NCI-H146 (cell line): ENCODE measurements around the gene VAMP2.

Source experiments
- DNase-seq: peaks from one replicate; lab custom pipeline; 2025; lab: John Stamatoyannopoulos, UW

Gene VAMP2

GRCh38 chr17:8155231-8155995 is 7.3 kb downstream of the VAMP2 start:
- DNase-seq = no peak

DNA sequence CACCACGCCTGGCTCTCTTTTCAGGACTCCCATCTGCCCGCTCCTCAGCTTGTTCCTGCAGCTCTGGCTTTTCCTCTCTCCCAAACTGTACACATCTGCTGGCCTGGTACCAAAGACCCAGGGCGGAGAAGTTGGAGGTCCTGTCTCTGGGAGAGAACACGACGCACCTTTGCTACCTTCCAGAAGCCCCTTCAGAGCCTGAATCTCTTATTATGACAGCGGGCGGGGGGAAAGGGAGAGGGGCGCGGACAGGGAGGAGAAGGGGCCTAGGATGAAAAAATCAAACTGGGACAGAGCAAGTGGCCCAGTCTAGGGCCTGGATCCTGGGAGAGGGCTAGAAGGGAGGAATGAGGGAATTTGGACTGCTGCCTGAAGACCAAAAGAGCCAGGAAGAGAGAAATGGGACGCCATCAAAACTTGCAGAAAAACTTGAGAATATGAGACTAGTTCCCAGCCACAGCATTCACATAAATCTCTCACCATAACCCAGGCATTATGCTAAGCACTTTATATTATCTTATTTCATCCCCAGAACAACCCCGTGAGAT is 8.1 kb downstream of the VAMP2 start:
- DNase-seq = no peak

DNA sequence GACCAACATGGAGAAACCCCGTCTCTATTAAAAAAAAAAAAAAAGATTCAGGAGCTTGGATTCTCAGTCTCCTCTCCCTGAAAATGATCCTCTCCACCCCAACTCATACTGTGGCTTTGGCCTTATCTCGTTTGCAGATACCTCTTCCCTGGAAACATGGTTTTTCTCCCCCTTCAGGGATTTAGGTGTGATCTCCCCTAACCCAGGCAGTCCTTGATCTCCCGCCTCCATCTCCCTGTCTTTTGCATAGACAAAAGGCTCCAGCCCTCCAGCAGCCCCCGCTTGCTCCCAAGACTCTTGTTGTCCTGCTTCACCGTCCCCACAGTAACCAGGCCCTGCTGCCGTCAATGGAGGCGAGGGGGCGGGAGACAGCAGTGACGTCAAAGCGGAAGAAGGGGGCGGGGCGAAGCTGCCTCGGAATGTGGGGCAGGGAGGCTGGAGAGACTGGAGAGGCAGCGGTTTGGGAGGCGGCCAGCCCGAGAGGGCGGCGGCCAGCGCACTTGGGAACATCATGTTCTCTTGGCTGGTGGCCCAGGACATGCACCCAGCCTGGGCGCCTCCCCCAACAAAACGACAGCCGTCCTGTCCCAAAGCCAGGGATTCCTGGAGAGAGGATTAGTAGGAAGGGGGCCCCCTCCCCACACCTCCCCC is 8.7 kb downstream of the VAMP2 start:
- peak; percentile 70 for DNase-seq

DNA sequence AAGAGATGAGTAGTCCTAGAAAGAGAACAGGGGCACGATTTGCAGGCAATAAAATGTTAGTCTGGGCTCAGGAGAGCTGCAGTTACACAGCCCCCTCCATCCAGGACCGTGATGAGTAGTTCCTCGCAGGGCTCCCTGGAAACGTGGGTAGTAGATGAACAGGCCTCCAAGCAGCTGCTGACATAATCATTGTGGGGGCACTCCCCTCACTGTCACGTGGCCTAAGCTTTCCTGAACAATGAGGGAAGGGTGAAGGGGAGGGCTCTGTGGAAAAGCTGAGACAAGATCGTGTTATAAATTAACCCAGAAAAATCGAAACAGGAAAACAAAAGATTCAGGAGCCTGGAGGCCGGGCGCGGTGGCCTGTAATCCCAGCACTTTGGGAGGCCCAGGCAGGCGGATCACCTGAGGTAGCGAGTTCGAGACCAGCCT is 9.2 kb downstream of the VAMP2 start:
- peak; percentile 62 for DNase-seq

GRCh38 chr17:8153031-8153451 is 9.7 kb downstream of the VAMP2 start:
- no peak for DNase-seq

DNA sequence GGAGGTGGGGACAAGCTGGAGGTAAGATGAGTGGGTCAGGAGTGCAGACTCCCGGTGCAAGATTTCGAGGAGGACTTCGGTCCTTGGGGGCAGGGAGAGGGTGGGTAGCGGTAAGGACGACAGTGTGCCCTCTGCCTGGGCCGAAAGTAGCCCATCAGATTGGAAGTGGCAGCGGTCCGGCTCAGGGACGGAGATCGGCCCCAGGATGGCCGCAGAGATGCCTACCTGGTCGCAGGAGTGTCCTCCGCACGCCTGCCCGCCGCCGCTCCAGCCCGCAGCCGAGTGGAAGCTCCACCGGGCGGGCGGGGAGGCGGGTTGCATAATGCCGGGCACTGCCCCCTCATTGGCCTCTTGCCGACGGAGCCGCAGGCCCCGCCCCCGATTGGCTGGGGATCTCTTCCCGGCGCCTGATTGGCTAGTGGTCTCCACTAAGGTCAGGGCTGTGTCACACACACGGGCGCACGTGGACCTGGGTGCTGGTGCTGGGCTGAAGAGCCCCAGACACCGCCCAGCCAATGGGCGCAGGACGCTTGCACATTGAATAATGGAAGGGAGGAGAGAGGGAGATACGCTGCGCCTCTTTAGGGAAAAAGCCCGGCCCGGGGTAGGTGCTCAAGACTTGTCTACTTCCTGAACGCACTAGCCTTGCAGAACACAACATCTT is 10.5 kb downstream of the VAMP2 start, which contains the start of gene PER1:
PER1 (minus strand) TSS at position 293 of the 664 bp plus-strand sequence. CDS start 1,698 bp downstream, outside the sequence.
- peak; percentile 96 for DNase-seq

GRCh38 chr17:8151641-8152111 is 11.1 kb downstream of the VAMP2 start:
- DNase-seq = peak; percentile 45

GRCh38 chr17:8151120-8151640 is 11.6 kb downstream of the VAMP2 start:
- peak; percentile 91 for DNase-seq

DNA sequence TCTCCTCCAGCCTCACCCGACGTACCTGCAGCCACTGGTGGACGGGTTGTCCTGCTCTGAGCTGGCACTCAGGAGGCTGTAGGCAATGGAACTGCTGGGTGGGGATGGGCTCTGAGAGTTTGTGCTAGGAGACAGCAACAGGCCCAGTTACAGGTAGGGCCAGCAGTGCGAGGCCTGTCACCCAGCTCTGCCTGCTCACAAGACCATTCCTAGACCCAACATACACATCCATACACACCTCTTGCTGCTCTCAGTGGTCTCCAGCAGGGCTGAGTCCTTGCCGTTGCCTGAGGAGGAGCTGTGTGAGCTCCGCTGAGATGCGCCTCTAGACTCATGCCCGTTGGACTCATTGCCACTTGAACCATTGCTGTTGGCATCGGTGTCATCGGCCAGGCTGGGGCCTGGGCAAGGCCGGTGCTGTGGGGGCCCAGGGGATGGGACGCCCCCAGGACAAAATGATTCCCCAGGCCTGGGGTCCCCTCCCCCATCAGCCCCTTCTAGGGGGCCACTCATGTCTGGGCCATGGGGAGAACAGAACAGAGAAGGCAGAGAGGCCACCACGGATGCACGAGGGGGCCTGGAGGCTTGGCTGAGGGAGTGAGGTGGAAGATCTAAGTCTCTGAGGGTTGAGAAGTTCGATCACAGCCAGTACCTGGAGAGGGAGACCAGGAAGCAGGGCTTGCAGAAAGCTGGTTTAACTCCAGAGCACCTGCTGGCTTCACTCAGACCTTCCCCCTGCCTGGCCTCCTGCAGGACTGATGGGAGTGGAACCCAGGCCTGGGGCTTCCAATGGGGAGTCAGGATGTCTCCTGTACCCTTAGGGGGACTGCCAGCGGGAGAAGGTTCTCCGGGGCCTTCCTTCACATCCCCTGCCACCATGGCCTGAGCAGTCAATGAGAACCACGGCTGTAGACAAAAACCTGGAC is 12.3 kb downstream of the VAMP2 start:
- peak; percentile 33 for DNase-seq

DNA sequence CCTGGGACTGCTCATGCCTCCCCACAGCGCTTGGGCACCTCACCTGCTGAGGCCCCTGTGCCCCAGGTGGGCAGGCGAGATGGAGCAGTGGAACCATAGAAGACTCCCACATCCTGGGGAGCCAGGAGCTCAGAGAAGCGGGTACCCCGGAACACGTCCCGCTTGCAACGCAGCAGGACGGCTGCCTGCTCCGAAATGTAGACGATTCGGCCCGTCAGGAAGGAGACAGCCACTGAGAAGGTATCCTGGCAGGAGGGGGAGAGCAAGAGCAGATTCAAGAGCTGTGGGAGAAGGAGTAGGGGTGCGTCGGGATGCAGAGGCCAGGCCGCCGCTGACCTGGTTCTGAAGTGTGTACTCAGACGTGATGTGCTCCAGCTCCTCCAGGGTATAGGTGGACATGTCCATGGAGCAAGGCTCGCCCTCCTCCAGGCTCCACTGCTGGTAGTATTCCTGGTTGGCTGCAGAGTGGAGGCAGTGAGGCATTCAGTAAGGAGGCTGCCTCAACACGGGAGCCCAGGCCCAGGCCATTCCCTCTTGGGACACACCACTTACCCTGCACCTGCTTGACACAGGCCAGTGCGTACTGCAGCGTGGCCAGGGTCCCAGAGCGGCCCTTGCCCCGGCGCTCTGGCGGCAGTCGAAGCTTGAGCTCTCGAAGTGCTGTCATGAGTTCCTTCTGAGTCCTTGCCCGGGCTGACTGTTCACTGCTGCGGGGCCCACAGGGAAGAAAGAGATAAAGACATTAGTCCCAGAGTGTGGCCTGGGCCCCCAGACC is 13.1 kb downstream of the VAMP2 start:
- no peak for DNase-seq

DNA sequence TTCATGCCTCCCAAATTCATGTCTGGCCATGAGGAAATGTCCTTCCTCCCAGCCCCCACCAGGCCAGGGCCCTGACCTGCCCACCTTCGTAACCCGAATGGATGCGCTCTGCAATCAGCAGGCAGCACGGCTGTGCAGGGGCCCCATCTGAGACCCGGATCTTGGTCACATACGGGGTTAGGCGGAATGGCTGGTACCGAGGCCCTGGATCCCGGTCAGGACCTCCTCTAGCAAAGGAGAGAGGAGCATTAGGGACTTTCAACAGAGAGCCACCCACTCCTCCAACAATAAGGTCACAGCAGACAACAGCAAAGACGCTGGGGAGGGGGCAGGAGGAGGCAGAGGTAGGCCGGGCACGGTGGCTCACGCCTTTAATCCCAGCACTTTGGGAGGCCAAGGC is 14.2 kb downstream of the VAMP2 start:
- no peak for DNase-seq

GRCh38 chr17:8147805-8148404 is 14.8 kb downstream of the VAMP2 start:
- DNase-seq = no peak

DNA sequence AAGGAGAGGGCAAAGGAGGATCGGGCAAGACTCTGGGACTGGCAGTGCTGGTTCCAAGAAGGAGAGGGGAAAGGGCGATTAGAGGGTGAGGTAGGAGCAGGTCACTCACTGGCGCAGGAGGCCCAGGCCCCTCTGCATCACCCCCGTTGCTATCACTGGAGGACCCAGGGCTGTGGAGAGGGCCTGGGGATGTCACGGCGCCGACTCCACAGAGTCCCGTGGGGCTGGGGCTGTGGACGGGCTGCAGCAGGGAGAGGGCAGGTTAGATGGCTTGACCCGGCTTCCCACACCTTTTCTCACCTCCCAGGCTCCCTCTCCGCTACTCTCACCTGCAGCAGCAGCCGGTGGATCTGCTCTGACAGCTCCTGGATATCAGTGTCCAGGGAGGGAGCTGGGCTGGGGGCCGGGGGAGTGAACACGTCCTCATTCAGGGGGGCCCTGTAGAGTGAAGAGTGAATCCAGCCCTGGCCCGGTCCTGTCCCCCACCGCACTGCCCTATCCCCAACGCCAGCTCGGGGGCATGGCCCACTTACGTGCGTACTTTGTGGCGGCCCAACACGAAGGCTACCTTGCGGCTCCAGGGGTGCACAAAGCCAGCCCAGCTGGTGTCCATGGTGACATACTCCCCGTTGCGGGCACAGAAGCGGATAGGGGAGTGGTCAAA is 15.5 kb downstream of the VAMP2 start:
- DNase-seq = no peak

GRCh38 chr17:8146381-8147140 is 16.2 kb downstream of the VAMP2 start:
- DNase-seq = no peak

GRCh38 chr17:8145811-8146210 is 16.9 kb downstream of the VAMP2 start:
- no peak for DNase-seq

- no peak for DNase-seq
These were observed 18.1 kb downstream of the VAMP2 start for GRCh38 chr17:8144401-8145231.

DNA sequence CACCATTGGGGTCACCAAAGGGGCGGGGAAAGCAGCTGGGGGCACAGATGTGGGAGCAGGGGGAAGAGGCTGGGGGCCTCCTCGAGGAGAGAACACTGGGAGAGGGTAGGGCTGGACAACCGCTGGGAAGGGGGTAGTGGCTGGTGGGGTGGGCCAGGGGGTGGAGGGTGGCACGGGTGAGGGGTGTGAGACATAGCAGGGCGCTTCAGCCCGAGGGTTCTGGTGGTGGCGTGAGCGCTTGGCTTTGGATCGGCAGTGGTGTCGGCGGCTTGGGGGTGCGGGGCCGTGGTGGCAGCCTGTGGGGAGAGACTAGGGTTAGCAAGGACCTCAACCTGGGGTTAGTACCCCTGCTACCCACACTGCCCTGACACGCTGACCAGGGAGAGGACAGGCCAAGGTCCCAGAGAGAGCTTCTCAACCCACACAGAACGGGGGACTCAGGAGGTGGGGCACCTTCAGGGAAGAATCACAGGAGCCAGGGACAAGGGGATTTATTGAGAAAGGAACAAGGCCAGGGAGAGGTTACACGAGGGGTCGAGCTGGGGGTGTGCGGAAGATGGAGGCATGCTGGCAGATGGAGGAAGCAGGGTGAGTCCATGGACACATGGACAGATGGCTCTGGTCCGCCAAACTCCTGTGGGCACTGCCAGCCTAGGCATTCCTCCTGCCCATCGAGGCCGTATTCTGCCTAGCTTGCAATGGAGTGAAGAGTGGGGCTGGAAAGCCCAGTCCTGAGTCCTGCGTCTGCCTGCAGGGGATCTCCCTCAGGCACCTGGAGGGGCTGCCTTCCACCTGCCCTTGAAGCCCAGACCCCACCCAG is 19.0 kb downstream of the VAMP2 start:
- no peak for DNase-seq
